Activated gamma-delta T cell treated with Interleukin-2 at 50 U/mL for 16 hours (primary cell): Measurements from ENCODE around the gene GPRC5C.
A peak's percentile ranks its signal among the peaks of the same experiment; 100 is the strongest.
"Not testable (repeated sequence)": the region's sequence is repeated elsewhere in the genome, so short reads cannot be mapped to it uniquely, and the experiment has no call there.

Source experiments
- DNase-seq: peaks from one replicate; pipeline ENCODE4 v3.0.0-alpha.2; 2020

GPRC5C gene, protein sequence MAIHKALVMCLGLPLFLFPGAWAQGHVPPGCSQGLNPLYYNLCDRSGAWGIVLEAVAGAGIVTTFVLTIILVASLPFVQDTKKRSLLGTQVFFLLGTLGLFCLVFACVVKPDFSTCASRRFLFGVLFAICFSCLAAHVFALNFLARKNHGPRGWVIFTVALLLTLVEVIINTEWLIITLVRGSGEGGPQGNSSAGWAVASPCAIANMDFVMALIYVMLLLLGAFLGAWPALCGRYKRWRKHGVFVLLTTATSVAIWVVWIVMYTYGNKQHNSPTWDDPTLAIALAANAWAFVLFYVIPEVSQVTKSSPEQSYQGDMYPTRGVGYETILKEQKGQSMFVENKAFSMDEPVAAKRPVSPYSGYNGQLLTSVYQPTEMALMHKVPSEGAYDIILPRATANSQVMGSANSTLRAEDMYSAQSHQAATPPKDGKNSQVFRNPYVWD

DNA sequence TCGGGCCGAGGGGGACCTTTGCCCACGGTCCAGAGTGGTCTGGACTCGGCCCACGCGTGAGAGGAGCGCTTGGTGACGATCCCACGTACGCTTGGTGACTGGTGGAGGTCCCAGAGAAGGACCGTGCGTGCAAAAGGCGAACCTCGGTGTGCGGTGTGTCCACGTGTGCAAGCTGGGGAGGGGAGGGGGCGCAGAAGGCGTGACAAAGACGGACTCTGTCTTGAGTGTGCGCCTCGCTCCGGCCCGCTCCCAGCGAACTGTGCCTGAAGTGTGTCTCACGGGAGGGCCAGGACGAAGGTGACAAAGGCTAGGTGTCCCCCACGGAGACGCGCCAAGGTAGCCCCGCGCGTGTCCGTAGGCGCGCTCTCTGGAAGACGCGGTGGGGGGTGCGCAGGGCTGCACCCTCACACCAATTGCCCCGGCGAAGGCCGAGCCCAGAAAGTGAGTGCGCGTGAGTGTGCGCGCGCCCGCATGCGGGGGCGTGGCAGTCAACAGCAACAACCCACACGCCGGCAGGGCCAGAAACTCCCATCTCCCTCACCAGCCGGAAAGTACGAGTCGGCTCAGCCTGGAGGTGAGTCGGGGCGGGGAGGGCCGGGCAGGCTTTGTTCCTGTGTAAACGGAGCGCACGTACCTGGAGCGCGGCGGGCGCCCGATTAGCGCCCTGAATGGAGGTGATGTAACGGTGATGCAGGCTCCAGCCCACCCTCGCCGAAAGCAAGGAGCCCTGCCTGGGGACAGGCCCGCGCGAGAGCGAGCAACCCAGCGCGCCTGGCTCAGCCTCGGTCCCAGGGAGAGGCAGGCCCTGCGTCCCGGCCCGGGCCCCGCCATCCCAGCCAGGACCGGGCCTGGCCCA is at the start of gene GPRC5C:
Gene GPRC5C, plus strand, starts transcription at position 521 of the 856 bp plus-strand sequence. CDS start 7,689 bp downstream, outside the sequence.
- DNase-seq, result peak; percentile 32

DNA sequence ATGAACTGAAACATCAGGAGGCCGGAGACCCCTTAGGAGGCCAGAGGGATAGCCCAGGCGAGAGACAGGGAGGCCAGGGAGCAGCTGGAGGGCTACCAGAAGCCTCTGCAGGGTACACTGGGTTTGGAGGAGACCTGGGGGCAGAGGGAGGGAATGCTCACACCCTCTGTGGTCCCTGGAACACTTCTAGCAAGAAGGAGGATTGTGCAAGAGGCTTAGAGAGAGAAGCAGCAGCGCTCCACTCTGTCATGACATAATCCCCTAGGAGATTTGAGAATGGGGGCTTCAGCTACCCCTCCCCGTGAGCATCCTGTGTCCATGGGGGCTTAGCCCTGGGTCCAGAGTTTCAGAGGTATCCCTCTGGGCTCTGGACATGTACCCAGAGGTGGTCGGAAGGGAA is 48.7 kb upstream of the GPRC5C start:
- no peak for DNase-seq

DNA sequence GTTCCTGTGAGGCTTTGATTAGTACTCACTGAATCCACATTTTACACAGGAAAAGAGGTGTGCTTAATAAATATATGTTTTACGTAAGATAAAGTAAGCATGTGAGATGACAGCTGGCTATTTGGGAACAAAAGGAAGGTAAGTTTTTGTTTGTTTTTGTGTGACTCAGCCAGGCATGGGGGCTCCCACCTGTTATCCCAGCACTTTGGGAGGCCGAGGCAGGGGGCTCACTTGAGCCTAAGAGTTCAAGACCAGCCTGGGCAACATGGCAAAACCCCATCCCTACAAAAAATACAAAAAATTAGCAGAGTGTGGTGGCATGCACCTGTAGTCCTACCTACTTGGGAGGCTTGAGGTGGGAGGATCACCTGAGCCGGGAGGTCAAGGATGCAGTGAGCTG is 46.7 kb upstream of the GPRC5C start:
- no peak for DNase-seq

DNA sequence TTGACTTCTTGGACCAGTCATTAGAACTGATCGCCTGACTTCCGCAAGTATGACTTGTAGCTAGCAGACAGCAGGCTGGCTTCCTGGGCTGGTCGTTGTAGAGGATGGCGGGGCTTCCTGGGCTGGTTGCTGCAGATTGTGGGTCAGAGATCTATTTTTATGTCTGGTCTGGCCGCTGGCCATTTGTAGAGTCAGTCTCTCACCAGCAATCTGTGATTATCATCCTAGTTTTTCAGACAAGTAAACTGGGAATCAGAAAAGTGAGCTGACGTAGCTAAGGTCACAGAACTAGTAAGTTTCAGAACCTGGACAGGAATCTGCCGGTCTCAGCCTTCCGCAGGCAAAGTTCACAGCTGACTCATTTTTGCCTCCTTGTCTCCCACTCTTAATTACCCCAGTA is 45.5 kb upstream of the GPRC5C start:
- DNase-seq, result no peak

DNA sequence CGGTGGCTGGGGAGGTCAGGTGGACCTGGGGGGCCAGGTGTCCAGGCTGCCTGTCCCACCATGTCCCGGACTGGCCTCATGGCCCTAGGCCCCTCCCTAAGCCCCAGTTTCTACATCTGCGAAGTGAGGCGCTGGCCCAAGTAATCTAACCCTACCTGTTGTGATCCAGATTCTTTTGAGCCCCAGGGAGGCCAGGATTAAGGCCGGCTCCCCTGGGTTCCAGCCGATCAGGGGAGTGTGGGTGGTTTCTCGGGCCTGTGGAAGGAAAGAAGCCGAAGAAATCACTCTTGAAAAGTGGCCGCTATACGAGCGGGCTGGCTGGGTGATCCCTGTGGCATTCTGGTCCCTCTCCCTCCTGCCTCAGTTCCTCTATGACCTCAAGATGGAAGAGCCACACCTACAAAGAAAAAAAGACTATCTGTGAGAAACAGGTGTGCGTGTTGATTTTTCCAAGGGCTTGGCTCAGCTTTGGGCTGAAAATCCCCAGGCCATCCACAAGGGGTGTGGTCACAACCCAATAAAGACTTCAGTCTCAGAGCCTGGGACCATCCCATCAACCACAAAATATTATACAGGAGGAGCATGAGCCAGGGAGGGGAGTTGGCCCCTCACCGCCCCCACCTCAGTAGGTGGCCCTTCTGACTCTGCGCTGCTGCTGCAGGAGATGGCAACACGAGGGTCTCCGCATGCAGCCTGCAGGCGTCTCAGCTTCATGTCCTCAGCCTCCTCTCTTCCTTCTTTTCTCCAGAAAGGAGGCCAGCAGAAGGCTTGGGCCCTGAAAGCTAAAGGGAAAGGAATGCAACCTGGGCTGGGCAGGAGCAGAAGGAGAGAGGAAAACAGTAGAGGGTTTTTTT is 44.3 kb upstream of the GPRC5C start:
- no peak for DNase-seq

DNA sequence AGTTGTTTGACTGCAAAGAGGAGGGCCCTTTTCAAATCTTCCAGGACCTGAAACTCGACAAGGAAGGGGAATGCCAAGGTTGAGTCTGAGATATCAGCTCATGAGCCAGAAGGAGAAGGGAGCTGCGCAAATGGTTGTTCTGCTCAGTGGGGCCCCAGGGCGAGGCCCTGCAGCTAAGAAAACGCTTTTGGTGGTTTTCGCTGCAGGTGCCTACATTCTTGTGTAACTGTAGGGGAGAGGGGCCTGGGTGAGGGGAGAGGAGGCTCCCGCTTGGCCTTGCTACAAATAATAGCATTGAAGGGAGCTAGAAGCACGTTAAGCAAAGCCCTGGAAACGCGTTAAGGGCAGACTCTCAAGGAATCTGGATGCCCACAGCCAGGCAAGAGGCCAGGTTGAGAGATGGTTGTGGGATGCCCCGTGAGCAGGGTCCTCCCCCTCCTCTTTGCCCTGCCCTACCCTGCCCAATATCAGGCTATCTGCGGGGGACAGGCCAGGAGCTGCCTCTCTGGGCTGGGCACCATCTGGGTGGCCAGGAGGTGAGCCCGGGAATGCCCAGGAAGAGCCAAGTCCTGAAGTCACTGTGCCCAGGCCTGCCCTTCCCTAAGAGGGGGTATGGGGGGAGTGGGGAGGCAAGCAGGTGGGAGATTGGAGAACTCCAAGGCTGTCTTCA is 42.7 kb upstream of the GPRC5C start:
- DNase-seq, result no peak

DNA sequence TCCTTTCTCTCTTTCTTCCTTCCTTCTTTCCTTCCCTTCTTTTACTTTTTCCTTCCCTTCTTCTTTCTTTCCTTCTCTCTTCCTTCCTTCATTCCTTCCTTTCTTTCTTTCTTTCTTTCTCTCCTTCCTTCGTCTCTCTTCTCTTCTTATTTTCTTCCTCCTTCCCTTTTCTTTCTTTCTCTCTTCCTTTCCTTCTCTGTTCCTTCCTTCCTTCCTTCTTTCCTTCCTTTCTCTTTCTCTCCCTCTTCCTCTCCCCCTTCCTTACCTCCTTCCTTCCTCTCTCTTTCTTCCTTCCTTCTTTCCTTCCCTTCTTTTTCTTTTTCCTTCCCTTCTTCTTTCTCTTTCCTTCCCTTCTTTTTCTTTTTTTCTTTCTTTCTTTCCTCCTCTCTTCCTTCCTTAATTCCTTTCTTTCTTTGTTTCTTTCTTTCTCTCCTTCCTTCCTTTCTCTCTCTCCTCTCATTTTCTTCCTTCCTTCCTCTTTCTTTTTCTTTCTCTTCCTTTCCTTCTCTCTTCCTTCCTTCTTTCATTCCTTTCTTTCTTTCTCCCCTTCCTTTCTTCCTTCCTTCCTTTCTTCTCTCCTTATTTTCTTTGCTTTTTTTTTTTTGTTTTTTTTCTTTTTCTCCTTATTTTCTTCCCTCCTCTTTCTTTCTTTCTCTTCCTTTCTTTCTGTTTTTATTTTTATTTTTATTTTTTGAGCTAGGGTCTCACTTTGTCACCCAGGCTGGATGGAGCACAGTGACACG is 41.8 kb upstream of the GPRC5C start:
- DNase-seq, result no peak

DNA sequence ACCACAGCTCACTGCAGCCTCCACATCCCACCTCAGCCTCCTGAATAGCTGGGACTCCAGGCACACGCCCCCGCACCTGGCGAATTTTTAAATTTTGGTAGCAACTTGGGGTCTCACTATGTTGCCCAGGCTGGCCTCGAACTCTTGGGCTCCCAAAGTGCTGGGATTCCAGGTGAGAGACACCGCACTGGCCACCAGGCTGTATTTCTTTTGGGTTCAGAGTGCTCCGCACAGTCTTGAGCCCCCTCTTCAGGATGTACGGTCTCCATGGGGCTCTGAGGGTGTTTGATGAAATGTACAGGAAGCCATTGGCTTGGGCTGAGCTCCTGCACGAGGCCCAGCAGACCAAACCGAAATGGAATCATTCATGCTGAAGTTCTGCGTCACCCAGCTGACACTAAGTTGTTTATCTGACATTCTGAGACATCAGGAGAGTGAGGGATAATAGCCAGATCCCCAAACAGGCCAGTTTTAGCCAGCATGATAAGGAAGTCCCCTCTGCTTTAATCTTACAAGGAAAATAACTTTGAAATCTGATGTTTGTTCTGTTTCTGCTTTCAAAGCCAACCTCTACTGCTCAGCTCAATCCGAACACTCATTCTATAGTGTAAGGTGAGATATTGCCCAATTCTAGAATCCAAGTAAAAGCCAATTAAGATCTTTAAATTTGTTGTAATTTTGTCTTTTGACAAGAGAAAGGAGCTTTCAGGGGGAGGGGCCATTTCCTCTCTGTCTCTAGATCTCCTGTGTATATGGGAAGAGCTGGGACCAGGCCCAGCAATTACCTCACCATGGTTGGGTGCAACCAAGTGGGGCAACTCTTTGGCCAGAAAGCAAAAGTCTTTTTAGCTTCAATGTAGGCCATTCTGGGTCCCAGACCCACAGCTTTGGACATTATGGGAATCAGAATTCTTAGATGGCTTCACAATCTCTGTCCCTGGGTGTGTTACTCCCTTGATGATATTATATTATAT is 40.9 kb upstream of the GPRC5C start:
- no peak for DNase-seq

DNA sequence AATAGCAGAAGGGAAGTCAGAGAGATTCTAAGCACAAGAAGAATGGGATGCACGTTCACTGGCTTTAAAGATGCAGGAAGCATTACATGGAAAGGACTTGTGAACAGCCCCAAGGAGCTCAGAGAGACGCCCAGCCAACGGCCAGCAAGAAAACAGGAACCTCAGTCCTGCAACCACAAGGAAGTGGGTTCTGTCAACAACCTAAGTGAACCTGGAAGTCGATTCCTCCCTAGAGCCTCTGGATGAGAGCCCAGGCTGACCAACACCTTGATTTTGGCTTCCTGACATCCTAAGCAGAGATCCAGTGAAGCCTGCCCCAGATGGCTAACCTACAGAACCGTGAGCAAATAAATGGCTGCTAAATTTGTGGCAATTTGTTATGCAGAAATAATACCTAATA is 40.1 kb upstream of the GPRC5C start:
- DNase-seq, result no peak

DNA sequence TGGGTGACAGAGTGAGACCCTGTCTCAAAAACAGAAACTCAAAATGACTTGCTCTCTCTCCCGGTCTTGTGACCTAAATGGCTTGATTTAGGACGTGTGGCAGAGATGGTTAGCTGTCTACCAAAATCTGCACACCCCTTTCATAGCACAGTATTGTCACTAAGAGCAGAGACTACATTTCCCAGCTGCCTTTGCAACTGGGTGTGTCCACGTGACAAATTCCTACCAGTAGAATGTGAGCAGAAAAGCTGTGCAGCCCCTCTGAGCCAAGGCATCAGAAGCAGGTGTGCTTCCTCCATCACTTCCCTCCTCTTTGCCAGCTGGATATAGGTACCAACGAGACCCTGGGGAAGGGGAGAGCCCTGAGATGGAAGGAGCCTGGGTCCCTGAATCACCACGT is 39.0 kb upstream of the GPRC5C start:
- no peak for DNase-seq

DNA sequence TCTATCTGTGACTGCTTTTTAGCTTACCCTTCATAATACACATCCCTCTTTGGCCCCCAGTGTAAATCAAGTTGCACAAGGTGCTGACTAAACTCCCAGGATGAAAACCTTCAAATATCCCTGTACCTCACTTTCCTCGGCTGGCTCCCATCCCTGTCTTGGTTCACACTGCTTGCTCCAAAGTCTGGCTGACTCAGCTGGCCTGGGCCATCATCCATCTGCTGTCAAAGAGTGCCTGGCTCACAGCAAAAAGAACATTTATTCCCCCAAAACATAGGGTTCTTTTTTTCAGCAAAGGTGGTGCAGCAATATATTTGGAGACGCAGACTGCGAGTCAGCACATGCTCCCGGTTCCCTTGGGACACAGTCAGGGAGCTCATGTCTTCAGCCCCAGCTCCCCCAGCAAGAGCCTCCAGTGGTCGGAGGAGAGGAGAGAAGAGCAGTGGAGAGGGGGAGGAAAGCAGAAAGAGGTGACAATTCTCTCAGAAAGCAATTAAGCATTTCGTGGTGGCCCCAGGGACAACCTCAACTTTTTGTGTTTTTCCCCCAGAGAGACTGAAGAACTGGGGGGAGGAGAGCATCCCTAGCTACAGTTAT is 38.4 kb upstream of the GPRC5C start:
- DNase-seq, result no peak

DNA sequence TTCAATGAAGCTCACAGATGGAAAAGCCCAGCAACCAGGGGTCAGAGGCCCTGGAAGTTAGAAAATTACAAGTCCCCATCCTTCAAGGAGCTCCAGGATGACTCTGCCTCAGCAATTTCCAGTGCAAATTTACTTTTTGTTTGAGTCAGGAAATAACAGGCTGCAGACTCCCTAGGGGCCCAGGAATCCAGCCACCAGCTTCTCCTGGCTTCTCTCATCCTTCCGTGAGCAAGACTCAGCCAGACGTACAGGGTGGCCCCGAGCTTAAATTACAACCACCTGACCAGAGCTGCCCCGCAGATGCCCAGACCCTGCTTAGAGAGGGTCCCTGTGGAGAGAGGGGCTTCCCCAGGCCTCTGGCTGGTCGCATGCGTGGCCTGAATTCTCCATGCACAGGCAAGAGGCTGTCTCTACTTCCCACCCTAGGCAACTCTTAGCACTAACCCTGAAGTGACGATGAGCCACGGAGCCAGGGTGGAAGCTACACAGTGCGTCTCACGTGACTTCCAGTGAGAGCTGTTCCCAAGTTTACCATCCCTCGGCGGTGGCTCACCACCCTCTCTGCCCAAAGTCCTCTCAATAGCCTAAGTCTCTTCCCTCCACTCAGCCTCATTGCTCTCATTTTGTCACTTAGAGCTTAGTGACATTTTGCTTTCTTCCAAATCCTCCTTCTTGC is 37.5 kb upstream of the GPRC5C start:
- DNase-seq, result no peak

DNA sequence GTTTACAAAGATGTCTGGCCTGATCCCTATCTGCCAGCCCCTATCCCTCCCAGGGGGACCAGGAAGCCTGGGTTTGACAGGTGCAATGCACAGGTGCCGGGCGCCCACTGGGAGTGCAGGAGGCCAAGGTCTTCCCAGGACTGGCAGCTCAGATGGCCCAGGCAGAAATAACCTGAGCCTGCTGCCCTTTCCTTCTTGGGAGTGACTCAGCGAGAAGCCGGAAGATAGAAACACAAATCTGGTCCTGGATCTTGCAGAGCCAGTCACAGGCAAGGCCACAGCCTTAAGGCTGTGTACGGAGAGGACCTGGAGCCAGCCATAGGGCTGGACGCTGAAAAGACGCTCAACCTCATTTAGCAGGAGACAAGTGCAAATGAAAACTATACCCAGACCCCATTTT is 36.9 kb upstream of the GPRC5C start:
- no peak for DNase-seq

DNA sequence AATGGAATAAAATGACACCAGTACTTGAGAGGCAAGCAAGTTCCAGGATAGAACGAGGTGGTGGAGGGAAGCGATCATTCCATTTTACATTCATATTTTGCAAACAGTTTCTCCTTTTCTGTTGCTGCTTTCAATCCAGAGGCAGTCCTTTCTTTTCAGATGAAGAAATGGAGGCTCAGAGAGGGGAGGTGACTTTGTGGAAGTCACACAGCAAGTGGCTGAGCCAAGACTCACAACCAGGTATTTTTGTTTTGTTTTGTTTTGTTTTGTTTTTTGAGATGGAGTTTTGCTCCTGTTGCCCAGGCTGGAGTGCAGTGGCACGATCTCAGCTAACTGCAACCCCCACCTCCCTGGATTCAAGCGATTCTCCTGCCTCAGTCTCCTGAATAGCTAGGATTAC is 35.3 kb upstream of the GPRC5C start:
- DNase-seq, result no peak

DNA sequence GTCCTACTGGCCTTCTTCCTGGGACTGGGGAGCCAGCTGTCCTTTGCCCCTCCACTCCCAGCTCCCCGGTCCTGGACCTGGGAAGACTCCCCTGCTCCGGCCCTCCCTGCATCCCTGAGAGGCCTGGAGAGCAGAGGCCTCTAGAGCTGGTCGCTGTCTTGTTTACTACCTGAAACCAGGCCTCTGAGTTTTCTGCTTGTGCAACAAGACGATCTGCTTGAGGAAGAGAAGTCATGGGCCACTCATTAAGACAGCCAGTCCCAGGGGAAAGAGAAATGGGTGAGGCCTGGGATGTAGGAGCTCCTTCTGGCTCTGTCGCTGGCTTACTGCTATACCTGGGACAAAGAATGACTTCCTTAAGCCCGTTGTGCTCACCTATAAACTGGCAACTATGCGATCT is 29.8 kb upstream of the GPRC5C start:
- DNase-seq, result no peak

DNA sequence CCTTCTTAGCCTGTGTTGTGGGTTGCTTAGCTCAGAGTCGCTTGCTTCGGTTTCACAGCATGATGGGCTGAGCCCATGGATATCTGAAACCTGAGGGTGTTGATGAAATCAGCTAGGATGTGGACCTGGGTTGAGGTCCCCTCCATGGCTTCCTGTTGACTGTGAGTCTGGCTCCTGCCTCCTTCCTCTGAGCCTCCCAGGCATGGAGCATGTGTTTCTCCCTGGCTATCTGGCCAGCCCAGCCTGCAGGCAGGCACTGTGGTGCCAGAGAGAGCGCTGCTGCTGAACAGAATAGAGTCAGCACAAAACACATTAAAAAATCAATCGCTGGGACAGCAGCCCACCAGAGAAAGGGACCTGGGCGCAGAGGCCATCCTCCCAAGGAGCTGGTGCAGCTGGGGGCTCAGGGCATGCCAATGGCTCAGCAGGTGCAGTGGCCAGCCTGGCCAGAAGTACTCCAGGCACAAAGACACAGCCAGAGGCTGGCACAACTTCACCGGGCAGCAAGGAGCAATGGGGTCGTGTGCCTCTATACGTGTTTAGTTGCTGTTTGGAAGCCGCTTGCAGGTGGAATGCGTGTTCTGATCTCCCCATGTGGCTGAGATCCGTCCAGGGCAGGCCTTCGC is 28.3 kb upstream of the GPRC5C start:
- DNase-seq, result no peak

DNA sequence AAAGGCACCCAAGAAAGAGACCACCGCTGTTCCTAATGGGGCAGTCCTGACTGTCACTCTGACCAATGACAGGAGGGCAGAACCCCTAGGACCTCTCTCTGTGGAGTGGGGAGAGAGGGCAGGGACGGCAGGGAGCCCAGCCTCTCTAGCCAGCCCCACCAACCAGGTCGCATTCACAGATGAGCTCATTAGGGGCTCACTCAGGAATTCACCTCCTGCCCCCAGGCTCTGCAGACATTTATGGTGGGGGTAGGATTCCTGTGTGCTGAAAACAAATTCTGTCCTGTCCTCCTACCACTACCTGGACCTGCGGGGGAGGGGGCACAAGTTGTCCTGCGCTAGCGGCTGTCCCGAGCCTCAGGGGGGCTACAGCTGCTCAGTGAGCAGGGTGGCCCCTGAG is 27.7 kb upstream of the GPRC5C start:
- DNase-seq, result no peak

DNA sequence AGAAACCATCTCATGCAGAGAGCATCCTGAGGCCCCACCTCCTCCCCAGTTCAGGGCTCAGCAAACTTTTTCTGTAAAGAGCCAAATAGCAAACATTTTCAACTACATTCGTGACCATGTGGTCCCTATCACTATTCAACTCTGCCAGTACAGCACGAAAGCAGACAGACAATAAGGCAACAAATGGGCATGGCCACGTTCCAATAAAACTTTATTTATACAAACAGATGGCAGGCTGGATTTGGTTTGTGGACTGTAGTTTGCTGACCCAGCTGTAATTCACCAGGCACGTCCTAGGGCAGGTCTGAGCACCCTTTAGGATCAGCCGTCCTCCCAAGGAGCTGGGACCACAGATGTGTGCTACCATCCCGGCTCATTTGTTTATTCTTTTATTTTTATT is 27.1 kb upstream of the GPRC5C start:
- DNase-seq, result no peak

DNA sequence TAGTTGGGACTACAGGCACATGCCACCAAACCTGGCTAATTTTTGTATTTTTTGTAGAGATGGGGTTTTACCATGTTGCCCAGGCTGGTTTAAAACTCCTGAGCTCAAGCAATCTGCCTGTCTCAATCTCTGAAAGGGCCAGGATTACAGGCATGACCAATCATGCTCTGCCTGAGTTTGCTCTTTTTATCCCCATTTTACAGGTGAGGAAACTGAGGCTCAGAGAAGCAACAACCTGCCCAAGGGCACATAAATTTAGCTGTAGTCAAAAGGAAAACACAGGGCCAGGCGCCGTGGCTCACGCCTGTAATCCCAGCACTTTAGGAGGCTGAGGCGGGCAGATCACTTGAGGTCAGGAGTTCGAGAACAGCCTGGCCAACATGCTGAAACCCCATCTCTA is 26.6 kb upstream of the GPRC5C start:
- DNase-seq, result not testable (repeated sequence)
